ENCODE measurements around the gene PROSER3.
"Not testable (repeated sequence)": the region's sequence is repeated elsewhere in the genome, so short reads cannot be mapped to it uniquely, and the experiment has no call there.

The PROSER3 gene

GRCh38 chr19:35792312-35792711 lies 34.3 kb downstream of the PROSER3 start:
- no peak for DNase-seq (ENCODE audit: low spot score)

GRCh38 chr19:35792888-35793287 lies 34.9 kb downstream of the PROSER3 start:
- no peak for DNase-seq (ENCODE audit: low spot score)

GRCh38 chr19:35793381-35794165 lies 35.6 kb downstream of the PROSER3 start:
- no peak for DNase-seq (ENCODE audit: low spot score)

- DNase-seq (ENCODE audit: low spot score), result not testable (repeated sequence)
These were observed 37.6 kb downstream of the PROSER3 start for GRCh38 chr19:35795564-35795963.

- DNase-seq (ENCODE audit: low spot score), result no peak
These were observed 38.9 kb downstream of the PROSER3 start for GRCh38 chr19:35796645-35797542.

- DNase-seq (ENCODE audit: low spot score), result no peak
These were observed 39.7 kb downstream of the PROSER3 start for GRCh38 chr19:35797663-35798062.

GRCh38 chr19:35801828-35802227 lies 43.9 kb downstream of the PROSER3 start:
- DNase-seq (ENCODE audit: low spot score), result no peak

- DNase-seq (ENCODE audit: low spot score), result no peak
These were observed 47.6 kb downstream of the PROSER3 start for GRCh38 chr19:35805526-35806102.

- no peak for DNase-seq (ENCODE audit: low spot score)
These were observed 48.6 kb downstream of the PROSER3 start for GRCh38 chr19:35806597-35806996.

- DNase-seq (ENCODE audit: low spot score), result no peak
These were observed 49.7 kb downstream of the PROSER3 start for GRCh38 chr19:35807633-35808032.

GRCh38 chr19:35811317-35812219 lies 53.6 kb downstream of the PROSER3 start:
- no peak for DNase-seq (ENCODE audit: low spot score)

- no peak for DNase-seq (ENCODE audit: low spot score)
These were observed 54.5 kb downstream of the PROSER3 start, which contains the start of gene PRODH2 for GRCh38 chr19:35812220-35813042. Gene PRODH2, minus strand, starts transcription at chr19:35812845. Its CDS starts 40 bp downstream, at chr19:35812805.

- DNase-seq (ENCODE audit: low spot score), result no peak
These were observed 55.3 kb downstream of the PROSER3 start for GRCh38 chr19:35813043-35813890.

GRCh38 chr19:35816262-35816661 lies 58.3 kb downstream of the PROSER3 start:
- DNase-seq (ENCODE audit: low spot score), result no peak

- no peak for DNase-seq (ENCODE audit: low spot score)
These were observed 58.9 kb downstream of the PROSER3 start for GRCh38 chr19:35816846-35817245.

GRCh38 chr19:35818445-35818844 lies 60.5 kb downstream of the PROSER3 start:
- no peak for DNase-seq (ENCODE audit: low spot score)

All from HuH-7 (cell line).